HG03135 (cell line): ENCODE data around the gene MTCH1.

Experiments used
- ATAC-seq: cut with Tn5 transposase; IDR thresholded peaks from one replicate; pipeline ENCODE4 v1.9.1; 2021; ENCODE audit warnings: mild to moderate bottlenecking, moderate library complexity; ENCODE audit not compliant: unreplicated experiment

MTCH1 gene

GRCh38 chr6:36927691-36928546, 58.1 kb downstream of the MTCH1 start:
- ATAC-seq = no peak

- no peak for ATAC-seq
Measured at GRCh38 chr6:36926708-36927513, 59.1 kb downstream of the MTCH1 start.

- no peak for ATAC-seq
Measured at GRCh38 chr6:36925809-36926208, 60.2 kb downstream of the MTCH1 start.

- no peak for ATAC-seq
Measured at GRCh38 chr6:36924778-36925374, 61.1 kb downstream of the MTCH1 start.

GRCh38 chr6:36924131-36924530, 61.9 kb downstream of the MTCH1 start:
- ATAC-seq = no peak

- no peak for ATAC-seq
Measured at GRCh38 chr6:36920546-36920945, 65.5 kb downstream of the MTCH1 start.

- no peak for ATAC-seq
Measured at GRCh38 chr6:36920049-36920448, 65.9 kb downstream of the MTCH1 start.
